Airway epithelial cell (primary cell): Measurements from ENCODE around the gene ARMC9. TPM values are rescaled to one million over a fixed set of nuclear protein-coding genes. Genes with fewer than 3 reads are reported as not detected.

Experiments
- total RNA-seq: library from RNA; depleted of rRNA; stranded (reverse); fragments of >200 nt; gene quantifications from 2 replicates; pipeline ENCODE4 v1.2.3, GENCODE V29; 2015

The ARMC9 gene, protein sequence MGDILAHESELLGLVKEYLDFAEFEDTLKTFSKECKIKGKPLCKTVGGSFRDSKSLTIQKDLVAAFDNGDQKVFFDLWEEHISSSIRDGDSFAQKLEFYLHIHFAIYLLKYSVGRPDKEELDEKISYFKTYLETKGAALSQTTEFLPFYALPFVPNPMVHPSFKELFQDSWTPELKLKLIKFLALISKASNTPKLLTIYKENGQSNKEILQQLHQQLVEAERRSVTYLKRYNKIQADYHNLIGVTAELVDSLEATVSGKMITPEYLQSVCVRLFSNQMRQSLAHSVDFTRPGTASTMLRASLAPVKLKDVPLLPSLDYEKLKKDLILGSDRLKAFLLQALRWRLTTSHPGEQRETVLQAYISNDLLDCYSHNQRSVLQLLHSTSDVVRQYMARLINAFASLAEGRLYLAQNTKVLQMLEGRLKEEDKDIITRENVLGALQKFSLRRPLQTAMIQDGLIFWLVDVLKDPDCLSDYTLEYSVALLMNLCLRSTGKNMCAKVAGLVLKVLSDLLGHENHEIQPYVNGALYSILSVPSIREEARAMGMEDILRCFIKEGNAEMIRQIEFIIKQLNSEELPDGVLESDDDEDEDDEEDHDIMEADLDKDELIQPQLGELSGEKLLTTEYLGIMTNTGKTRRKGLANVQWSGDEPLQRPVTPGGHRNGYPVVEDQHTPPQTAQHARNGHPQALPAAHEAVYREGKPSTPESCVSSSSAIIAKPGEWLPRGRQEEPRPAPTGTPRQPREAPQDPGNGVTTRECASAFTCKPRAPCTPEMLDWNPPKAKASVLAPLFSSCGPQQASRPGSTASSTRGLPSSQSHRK
- total RNA-seq: 10.4 and 13.5 TPM in 2 replicates

DNA sequence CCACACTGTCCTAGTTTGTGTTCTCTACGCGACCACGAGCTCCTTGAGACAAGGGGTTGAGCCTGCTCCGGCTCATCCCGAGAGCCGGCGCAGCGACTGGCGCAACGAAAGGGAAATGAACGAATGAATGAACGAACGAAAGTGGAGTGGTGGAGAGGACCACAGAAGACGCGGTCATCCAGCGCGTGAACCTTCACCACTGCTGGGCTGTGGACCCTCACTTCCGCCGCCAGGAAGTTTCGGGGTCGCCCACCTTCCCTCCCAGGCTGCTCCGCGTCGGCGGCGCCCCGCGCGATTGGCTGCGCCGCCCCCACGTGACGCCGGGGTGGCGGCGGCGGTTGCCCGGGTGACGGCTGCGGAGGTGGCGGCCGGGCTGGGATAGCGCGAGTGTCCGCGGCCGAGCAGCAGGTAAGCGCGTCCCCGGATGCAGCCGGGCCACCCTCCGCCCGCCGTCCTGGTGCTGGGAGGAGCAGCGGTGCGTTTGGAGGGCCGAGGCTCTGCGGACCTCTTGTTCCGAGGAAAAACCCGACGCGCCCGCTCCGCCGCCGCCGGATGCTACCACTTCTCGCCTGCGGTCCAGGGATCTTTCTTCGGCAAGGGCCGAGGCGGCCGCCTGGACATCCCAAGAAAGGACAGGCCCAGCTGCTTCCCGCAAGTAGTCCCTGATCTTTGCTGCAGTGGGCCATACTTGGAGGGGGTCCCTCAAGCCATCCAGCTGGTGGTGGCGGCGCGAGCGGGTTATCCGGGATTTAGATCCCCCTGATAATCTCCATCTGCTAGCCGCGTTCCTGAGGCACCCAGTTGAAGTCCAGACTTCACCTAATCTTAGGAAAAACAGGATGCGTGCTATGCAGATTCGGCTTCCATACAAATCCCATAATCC lies at the start of gene ARMC9:
ARMC9 (plus strand) TSS at position 341 of the 883 bp plus-strand sequence. CDS start 7,608 bp downstream, outside the sequence.

DNA sequence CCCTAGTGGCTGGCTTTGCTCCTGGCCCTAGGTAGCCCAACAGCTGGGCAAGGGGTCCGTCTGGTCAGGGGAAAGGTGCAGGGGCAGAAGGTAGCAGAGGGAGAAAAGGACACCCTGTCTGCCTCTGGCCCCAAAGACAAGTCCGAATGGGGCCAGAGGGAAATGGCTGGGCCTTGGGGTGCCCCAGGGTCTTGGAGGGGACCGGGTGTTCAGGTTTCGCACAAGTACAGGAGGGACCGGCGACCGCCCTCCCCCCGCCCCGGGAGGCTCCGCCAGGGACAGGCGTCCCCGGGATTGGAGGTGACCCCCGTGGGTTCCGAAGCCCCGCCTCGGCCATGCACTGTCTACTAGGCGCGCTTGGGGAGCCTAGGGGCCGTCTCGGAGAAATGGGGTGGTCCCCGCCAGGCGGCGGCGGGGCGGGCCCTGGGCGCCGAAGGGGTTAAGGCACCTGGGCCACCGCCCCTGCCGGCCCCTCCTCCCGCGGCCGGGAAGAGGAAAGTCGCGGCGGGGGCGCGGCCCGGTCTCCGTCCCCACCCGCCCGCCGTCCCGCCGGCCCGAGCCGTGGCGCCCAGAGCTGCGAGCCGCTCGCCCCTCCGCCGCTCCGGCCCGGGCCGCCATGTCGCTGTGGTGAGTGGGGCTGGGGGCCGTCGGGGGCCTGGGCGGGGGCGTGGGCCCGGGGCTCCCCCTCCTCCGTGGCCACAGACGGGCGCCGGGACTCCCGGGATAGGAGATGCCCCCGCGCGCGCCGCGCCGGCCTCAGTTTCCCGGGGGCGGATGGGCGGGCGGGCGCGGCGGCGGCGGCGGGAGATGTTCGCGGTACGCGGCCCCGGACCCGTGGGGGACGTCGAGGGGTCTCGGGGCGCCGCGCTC lies 197.0 kb downstream of the ARMC9 start, which contains the start of gene B3GNT7:
B3GNT7 (plus strand) TSS at position 523 of the 870 bp plus-strand sequence; CDS start at position 617, 94 bp downstream.

Other genes starting within 250 kb of the ARMC9 start
- not detected in 2 replicates for gene SPATA3, start 202.5 kb upstream of the ARMC9 start, total RNA-seq
- gene C2orf72, start 161.1 kb upstream of the ARMC9 start, total RNA-seq: not detected in 2 replicates
- 94.0 and 102 TPM in 2 replicates for gene PSMD1, start 141.8 kb upstream of the ARMC9 start, total RNA-seq
- gene HTR2B, start 73.6 kb upstream of the ARMC9 start, total RNA-seq: 0.05 TPM in 1 of 2 replicates, not detected in the other
- gene B3GNT7, start 197.1 kb downstream of the ARMC9 start, total RNA-seq: 0.28 and 0.85 TPM in 2 replicates